Activated B cell treated with CpG ODN at 0.5 μM for 24 hours (primary cell): ENCODE measurements around the gene FMNL2. TPM values are rescaled to one million over a fixed set of nuclear protein-coding genes. Genes with fewer than 3 reads are reported as not detected.

Experiments
- ATAC-seq: fragments of 200-7000 bp; cut with Tn5 transposase; one replicate; pipeline ENCODE4 v1.10.0; 2021; ENCODE audit warnings: low read depth, mild to moderate bottlenecking, moderate library complexity
- CTCF ChIA-PET: fragments of 350-600 bp; sonication (Branson Sonifier 250); formaldehyde crosslinking; loops from one replicate; lab custom pipeline; 2021; ENCODE audit warnings: antibody characterized with exemption; lab: Charles Lee
- POLR2A ChIA-PET: fragments of 350-600 bp; sonication (Branson Sonifier 250); formaldehyde crosslinking; loops from one replicate; lab custom pipeline; 2021; ENCODE audit warnings: antibody characterized with exemption; lab: Charles Lee
- DNase-seq: peaks from one replicate; pipeline ENCODE4 v3.0.0; 2022
- H3K27ac Mint-ChIP-seq: one replicate; pipeline ENCODE4 v1.8.0; 2020; ENCODE audit warnings: mixed read lengths
- H3K27me3 Mint-ChIP-seq: one replicate; pipeline ENCODE4 v1.8.0; 2021; ENCODE audit warnings: mixed read lengths
- H3K36me3 Mint-ChIP-seq: one replicate; pipeline ENCODE4 v1.8.0; 2021; ENCODE audit warnings: low read depth, mixed read lengths
- H3K4me1 Mint-ChIP-seq: one replicate; pipeline ENCODE4 v1.8.0; 2021; ENCODE audit warnings: mixed read lengths
- H3K4me3 Mint-ChIP-seq: one replicate; pipeline ENCODE4 v1.8.0; 2020; ENCODE audit warnings: mild to moderate bottlenecking, mixed read lengths
- H3K9me3 Mint-ChIP-seq: one replicate; pipeline ENCODE4 v1.8.0; 2020; ENCODE audit warnings: mixed read lengths
- CTCF ChIP-seq: fragments of 200-600 bp; IDR thresholded peaks from one replicate; pipeline ENCODE4 v1.8.0; 2022; ENCODE audit warnings: antibody characterized with exemption, mild to moderate bottlenecking
- intact Hi-C: fragments of 100-400 bp; cut with micrococcal nuclease; formaldehyde crosslinking; loops from one replicate; pipeline ENCODE4 v1.15.1; 2024
- total RNA-seq: library from RNA; stranded (reverse); gene quantifications from 2 replicates; pipeline ENCODE4 v1.2.3, GENCODE V29; 2022

The FMNL2 gene
- total RNA-seq, 1 donor from 2014 or later: 4.0 TPM

- no peaks in the 10 kb centered on the region for H3K9me3 Mint-ChIP-seq
- POLR2A ChIA-PET: no interaction called here
These were observed 108.8 kb downstream of the FMNL2 start for GRCh38 chr2:152443771-152444170.

GRCh38 chr2:152444448-152444847, 109.5 kb downstream of the FMNL2 start:
- H3K27me3 Mint-ChIP-seq: no peaks in the 10 kb centered on the region
- no peak for DNase-seq
- no peaks in the 10 kb centered on the region for H3K36me3 Mint-ChIP-seq
- H3K9me3 Mint-ChIP-seq: no peaks in the 10 kb centered on the region
- H3K4me3 Mint-ChIP-seq: no peak overlapping the region
- peaks cover 10% of the 10 kb centered on the region for H3K4me1 Mint-ChIP-seq
- no peak for ATAC-seq
- H3K27ac Mint-ChIP-seq: no peak overlapping the region
- ChIA-PET POLR2A (no interaction called here), CTCF (no interaction called here)
- no peak for TF ChIP-seq CTCF
- intact Hi-C loops: no loop called here

More at GRCh38 chr2:152443771-152444170, 108.8 kb downstream of the FMNL2 start:
- Mint-ChIP-seq H3K4me1 (peaks cover 10% of the 10 kb centered on the region), H3K27me3 (no peaks in the 10 kb centered on the region), H3K4me3 (no peak overlapping the region), H3K36me3 (no peaks in the 10 kb centered on the region), H3K27ac (no peak overlapping the region)
- ATAC-seq (no peak), DNase-seq (no peak)
- TF ChIP-seq CTCF: no peak
- intact Hi-C loops: no loop called here
- CTCF ChIA-PET: interaction anchor here (0.6 kb wide), 1 partner anchor 190 kb away, joined by 3 read pairs; no protein-coding TSS in a partner anchor

GRCh38 chr2:152445375-152445774, 110.4 kb downstream of the FMNL2 start:
- Mint-ChIP-seq H3K9me3 (no peaks in the 10 kb centered on the region), H3K36me3 (no peaks in the 10 kb centered on the region), H3K4me1 (peaks cover 10% of the 10 kb centered on the region), H3K4me3 (no peak overlapping the region), H3K27ac (no peak overlapping the region), H3K27me3 (no peaks in the 10 kb centered on the region)
- ChIA-PET POLR2A (no interaction called here), CTCF (no interaction called here)
- no peak for DNase-seq
- intact Hi-C loops: no loop called here
- no peak for ATAC-seq
- no peak for TF ChIP-seq CTCF

GRCh38 chr2:152445791-152446201, 110.8 kb downstream of the FMNL2 start:
- Mint-ChIP-seq H3K9me3 (no peaks in the 10 kb centered on the region), H3K27ac (no peak overlapping the region), H3K27me3 (no peaks in the 10 kb centered on the region), H3K4me3 (no peak overlapping the region), H3K36me3 (no peaks in the 10 kb centered on the region), H3K4me1 (peaks cover 10% of the 10 kb centered on the region)
- ATAC-seq (no peak), DNase-seq (no peak)
- intact Hi-C loops: no loop called here
- TF ChIP-seq CTCF: no peak
- ChIA-PET CTCF (no interaction called here), POLR2A (no interaction called here)

- Mint-ChIP-seq H3K36me3 (no peaks in the 10 kb centered on the region), H3K4me1 (peaks cover 10% of the 10 kb centered on the region), H3K27me3 (no peaks in the 10 kb centered on the region), H3K27ac (no peak overlapping the region), H3K9me3 (no peaks in the 10 kb centered on the region), H3K4me3 (no peak overlapping the region)
- POLR2A ChIA-PET: no interaction called here
- TF ChIP-seq CTCF: no peak
- ATAC-seq (no peak), DNase-seq (no peak)
- intact Hi-C loops: no loop called here
- CTCF ChIA-PET: no interaction called here
These were observed 111.2 kb downstream of the FMNL2 start for GRCh38 chr2:152446213-152446612.
